Measurements from ENCODE around the gene TCHP.
"Not testable (repeated sequence)": the region's sequence is repeated elsewhere in the genome, so short reads cannot be mapped to it uniquely, and the experiment has no call there.

TCHP gene

GRCh38 chr12:109879351-109880042, 20.6 kb upstream of the TCHP start:
- no peak for DNase-seq

- DNase-seq = peak; percentile 87
These were observed 19.8 kb upstream of the TCHP start, which contains the start of gene GLTP for GRCh38 chr12:109880043-109880931. Gene GLTP (minus strand): TSS chr12:109880541. CDS start chr12:109880374, 167 bp downstream.

GRCh38 chr12:109880938-109881337, 19.1 kb upstream of the TCHP start:
- DNase-seq = no peak

- no peak for DNase-seq
These were observed 18.3 kb upstream of the TCHP start for GRCh38 chr12:109881752-109882151.

GRCh38 chr12:109883461-109883860, 16.6 kb upstream of the TCHP start:
- no peak for DNase-seq

- no peak for DNase-seq
These were observed 14.5 kb upstream of the TCHP start for GRCh38 chr12:109885616-109886015.

GRCh38 chr12:109888179-109889020, 11.7 kb upstream of the TCHP start:
- no peak for DNase-seq

GRCh38 chr12:109890620-109891170, 9.4 kb upstream of the TCHP start:
- no peak for DNase-seq

GRCh38 chr12:109891731-109892130, 8.3 kb upstream of the TCHP start:
- DNase-seq = not testable (repeated sequence)

- no peak for DNase-seq
These were observed 7.8 kb upstream of the TCHP start for GRCh38 chr12:109892165-109892715.

GRCh38 chr12:109892748-109893147, 7.3 kb upstream of the TCHP start:
- no peak for DNase-seq

- no peak for DNase-seq
These were observed 6.6 kb upstream of the TCHP start for GRCh38 chr12:109893261-109893995.

- no peak for DNase-seq
These were observed 5.1 kb upstream of the TCHP start for GRCh38 chr12:109894939-109895338.

- no peak for DNase-seq
These were observed 3.9 kb upstream of the TCHP start for GRCh38 chr12:109896188-109896587.

GRCh38 chr12:109897029-109897428, 3.0 kb upstream of the TCHP start:
- no peak for DNase-seq

- not testable (repeated sequence) for DNase-seq
These were observed 729 bp upstream of the TCHP start for GRCh38 chr12:109899345-109899744.

- no peak for DNase-seq
These were observed 892 bp downstream of the TCHP start for GRCh38 chr12:109900752-109901580.

- DNase-seq = no peak
These were observed 2.9 kb downstream of the TCHP start for GRCh38 chr12:109902891-109903418.

- no peak for DNase-seq
These were observed 5.2 kb downstream of the TCHP start for GRCh38 chr12:109905301-109905700.

GRCh38 chr12:109910254-109910968, 10.3 kb downstream of the TCHP start:
- no peak for DNase-seq
